ENCODE measurements around the gene PPM1H.

Gene PPM1H

GRCh38 chr12:62789851-62790250 is 145.1 kb downstream of the PPM1H start:
- DNase-seq = no peak

GRCh38 chr12:62787611-62788010 is 147.3 kb downstream of the PPM1H start:
- DNase-seq = no peak

GRCh38 chr12:62787023-62787422 is 147.9 kb downstream of the PPM1H start:
- no peak for DNase-seq

GRCh38 chr12:62785941-62786559 is 148.9 kb downstream of the PPM1H start:
- DNase-seq = no peak

DNA sequence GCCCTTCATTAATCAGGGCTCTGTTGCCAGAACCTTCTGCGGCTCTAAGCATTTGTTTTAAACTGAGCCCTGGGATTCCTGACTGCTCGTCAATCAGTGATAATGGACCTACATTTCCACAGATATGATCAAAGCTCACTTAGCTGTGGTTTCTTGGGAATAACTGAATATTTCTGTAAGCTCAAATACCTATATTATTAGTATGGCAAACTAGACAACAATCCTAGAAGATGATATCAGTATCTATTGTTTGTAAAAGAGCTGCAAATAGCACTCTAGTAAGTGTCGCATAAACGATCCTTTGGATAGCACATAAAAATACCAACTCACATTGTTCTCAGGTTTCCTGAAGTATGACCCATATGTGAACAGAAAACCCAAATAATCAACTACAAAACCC is 150.4 kb downstream of the PPM1H start:
- DNase-seq = no peak

GRCh38 chr12:62783881-62784280 is 151.1 kb downstream of the PPM1H start:
- DNase-seq = no peak

- DNase-seq = no peak
Measured at GRCh38 chr12:62781136-62781880, 153.6 kb downstream of the PPM1H start.

- no peak for DNase-seq
Measured at GRCh38 chr12:62779488-62779887, 155.5 kb downstream of the PPM1H start.

DNA sequence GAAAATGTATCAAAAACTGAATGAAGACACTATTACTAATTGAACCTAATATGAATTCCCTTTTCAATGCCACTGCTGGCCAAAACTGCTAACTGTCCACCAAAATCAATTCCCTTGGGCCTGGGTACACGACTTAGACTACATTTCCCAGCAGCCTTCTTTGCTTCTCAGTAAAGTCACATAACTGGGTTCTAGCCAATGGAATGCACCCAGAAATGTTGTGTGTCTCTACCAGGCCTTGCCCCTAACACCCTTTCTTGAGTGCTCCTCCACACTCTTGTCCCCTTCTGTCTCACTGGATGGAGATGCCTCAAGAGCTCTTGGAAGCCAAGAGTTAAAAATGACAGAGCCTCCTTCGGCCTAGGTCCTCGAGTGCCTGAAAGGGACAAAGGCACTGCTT is 156.8 kb downstream of the PPM1H start:
- DNase-seq = no peak

DNA sequence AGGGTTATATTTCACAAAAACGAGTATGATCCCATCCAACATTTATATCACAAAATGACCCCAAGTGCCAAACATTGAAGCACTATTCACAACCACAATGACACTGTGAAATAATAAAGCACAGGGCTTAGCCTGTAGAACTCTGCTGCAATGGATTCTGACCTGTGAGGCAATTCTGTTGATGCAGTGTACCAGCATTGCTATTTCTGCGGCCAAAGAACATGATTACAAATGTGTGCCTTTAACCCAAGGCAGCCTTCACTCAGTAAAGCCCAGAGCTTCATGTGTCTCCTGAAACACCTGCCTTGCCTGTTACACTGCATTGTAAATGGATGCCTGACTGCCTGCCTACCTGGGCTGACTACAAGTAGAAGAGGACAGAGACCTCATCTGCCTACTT is 158.0 kb downstream of the PPM1H start:
- no peak for DNase-seq

DNA sequence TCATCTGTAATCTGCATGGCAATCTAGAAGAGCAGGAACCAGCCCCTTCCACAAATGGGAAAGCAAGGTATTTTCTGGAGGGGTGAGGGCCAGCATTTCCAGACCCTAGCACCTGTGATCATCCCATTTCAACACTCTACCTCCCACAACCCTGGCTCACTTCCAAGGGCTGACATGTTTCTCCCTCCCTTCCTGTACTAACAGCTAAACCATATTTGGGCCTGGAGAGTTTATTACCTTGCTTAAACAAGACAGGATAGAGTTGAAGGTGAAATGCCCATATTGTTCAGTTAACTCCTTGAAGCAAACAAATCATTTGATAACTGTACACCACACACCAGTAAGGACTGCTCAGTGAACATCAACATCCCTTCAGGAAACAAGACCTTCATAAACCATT is 158.4 kb downstream of the PPM1H start:
- no peak for DNase-seq

DNA sequence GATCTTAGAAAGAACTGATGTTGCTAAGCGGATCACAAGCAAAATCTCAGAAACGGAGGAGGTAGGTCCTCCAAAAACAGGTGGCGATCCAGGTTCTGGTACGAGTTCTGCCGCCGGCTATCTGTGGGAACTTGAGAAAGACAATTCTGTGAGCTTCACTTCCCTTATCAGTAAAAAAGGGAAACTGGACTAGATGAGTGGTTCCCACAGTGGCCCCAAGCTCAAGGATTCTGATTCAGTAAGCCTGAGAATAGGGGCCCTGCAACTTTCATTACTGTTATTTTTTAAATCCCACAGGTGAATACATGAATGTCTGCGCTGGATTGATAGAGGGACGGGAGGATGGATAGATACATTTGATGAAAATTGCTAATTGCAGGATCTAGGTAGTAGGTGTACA is 160.2 kb downstream of the PPM1H start:
- no peak for DNase-seq

DNA sequence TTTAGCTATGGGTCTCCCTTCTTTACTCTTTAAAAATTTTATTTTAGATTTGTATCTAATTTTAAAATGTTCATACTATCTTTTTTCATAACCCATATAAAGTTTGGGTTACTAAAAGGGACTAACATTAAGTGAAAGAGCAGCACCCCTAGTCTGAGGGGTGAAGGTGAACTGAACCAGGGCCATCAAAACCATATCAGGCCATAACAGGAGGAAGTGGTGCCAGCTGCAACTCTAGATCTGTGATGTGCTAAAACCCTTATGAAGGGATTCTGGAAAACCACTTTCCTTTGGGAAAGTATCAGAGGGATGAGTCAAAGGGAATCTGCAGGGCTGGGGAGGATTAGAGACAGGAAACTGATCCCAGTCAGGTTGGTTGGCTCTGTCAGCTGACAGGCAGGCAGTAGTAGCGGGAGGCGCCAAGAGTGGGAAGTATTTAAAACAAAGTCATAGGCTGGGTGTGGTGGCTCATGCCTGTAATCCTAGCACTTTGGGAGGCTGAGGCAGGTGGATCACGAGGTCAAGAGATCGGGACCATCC is 162.5 kb downstream of the PPM1H start:
- no peak for DNase-seq

GRCh38 chr12:62771828-62772227 is 163.1 kb downstream of the PPM1H start:
- no peak for DNase-seq

DNA sequence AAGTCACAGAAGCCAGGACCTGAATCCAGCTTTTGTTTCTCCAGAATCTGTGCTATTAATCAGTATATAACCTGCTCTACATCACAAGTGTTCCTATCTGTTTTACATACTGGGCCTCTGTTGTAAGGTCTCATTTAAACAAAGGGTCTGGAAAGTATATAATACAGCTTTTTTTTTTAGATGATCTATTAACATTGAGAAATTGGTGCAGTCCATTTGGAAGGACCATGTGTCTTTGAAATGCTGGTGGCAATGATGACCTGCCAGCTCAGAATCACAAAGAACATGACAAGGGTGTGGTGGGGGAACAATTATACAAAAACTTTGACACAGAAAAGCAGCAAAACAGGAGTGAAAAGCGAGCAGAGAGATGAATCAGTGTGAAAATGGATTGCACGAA is 164.6 kb downstream of the PPM1H start:
- DNase-seq = no peak

GRCh38 chr12:62769076-62769619 is 165.8 kb downstream of the PPM1H start:
- no peak for DNase-seq

DNA sequence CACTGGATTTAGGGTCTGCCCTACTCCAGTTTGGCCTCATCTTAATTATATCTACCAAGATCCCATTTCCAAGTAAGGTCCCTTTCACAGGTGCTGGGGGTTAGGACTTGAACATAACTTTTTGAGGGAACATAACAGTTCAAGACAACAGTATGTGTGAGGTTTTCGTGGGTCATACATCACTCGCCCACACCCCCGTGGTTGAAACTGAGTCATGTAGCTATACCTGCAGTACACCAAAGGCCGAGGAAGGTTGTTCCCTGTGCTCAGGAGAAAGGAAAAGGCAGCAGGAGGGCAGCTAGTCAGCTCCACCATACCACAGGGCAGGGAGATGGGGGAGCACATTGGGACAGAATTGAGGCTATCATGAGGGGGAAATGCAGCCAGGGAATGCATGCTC is 167.0 kb downstream of the PPM1H start:
- DNase-seq = no peak

- no peak for DNase-seq
Measured at GRCh38 chr12:62767496-62767895, 167.5 kb downstream of the PPM1H start.

- no peak for DNase-seq
Measured at GRCh38 chr12:62766496-62766895, 168.5 kb downstream of the PPM1H start.

- no peak for DNase-seq
Measured at GRCh38 chr12:62763861-62764645, 170.9 kb downstream of the PPM1H start.

GRCh38 chr12:62763312-62763711 is 171.6 kb downstream of the PPM1H start:
- DNase-seq = no peak

- DNase-seq = no peak
Measured at GRCh38 chr12:62762645-62763044, 172.3 kb downstream of the PPM1H start.

- DNase-seq = no peak
Measured at GRCh38 chr12:62761658-62762057, 173.3 kb downstream of the PPM1H start.

DNA sequence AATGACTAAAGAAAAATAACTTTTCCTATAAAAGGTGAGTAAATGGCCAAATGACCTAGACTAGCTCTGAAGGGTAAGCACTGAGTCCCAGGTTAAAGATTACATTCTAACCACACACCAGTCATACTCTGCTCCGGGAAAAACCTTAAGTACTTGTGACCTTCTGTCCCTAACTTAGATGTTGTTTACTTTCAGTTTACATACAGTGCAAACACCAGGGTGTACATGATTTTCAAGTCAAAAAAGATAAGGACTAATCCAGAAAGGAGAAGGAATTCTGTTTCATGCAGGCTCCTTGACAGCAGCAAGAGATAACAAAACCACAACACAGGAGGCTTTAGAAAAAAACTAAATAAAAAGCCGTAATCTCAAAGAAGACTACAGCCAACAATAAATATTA is 174.2 kb downstream of the PPM1H start:
- DNase-seq = no peak

Measured in NCI-H446 treated with DMSO at 0.1 percent for 48 hours (cell line).